GM12873 (cell line): Measurements from ENCODE around the gene FNDC8.

Experiments
- CTCF ChIP-seq: IDR thresholded peaks from 2 replicates; pipeline ENCODE4 v1.5.1; 2012; ENCODE audit warnings: low read depth, mild to moderate bottlenecking, moderate library complexity, low read length, control low read depth; ENCODE audit not compliant: insufficient read depth; ENCODE audit errors: missing control alignments

Gene FNDC8

GRCh38 chr17:35132816-35133550 lies 11.6 kb downstream of the FNDC8 start:
- no peak for TF ChIP-seq CTCF

GRCh38 chr17:35135322-35135721 lies 13.9 kb downstream of the FNDC8 start:
- no peak for TF ChIP-seq CTCF

GRCh38 chr17:35138218-35138617 lies 16.8 kb downstream of the FNDC8 start:
- TF ChIP-seq CTCF: no peak

GRCh38 chr17:35141681-35142466 lies 20.5 kb downstream of the FNDC8 start, which contains the start of gene NLE1:
Gene NLE1, minus strand, starts transcription at chr17:35142303. Its CDS starts 28 bp downstream, at chr17:35142275.
- TF ChIP-seq CTCF: peak; percentile 93

- no peak for TF ChIP-seq CTCF
Measured at GRCh38 chr17:35142467-35142796, 21.0 kb downstream of the FNDC8 start.

- no peak for TF ChIP-seq CTCF
Measured at GRCh38 chr17:35144840-35145239, 23.4 kb downstream of the FNDC8 start.

GRCh38 chr17:35146214-35146833 lies 24.9 kb downstream of the FNDC8 start:
- TF ChIP-seq CTCF: no peak
